Measurements from ENCODE around the gene SMG5.

Gene SMG5

GRCh38 chr1:156281693-156282478 is 739 bp downstream of the SMG5 start:
- DNase-seq: no peak

GRCh38 chr1:156281281-156281680 is 1.3 kb downstream of the SMG5 start:
- no peak for DNase-seq

GRCh38 chr1:156279837-156280236 is 2.8 kb downstream of the SMG5 start:
- no peak for DNase-seq

GRCh38 chr1:156276966-156277381 is 5.7 kb downstream of the SMG5 start:
- no peak for DNase-seq

DNA sequence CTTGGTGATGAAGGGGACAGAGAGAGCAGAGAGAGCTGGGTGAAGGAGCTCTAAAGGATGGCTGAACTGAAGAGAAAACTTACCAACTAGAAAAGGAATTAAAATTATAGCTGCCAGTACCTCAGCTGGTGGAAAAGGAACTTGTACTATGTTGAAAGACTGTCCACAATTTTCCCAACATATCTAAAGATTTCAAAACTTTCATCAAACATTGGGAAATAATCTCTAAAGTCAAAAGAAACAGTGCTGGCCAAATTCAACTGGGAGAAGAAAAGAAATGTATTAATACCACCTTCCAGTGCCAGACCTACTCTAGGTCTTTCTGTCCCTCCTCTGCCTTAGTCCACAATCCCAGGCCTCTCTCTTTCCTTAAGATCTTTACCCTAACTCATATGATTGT is 6.1 kb downstream of the SMG5 start:
- no peak for DNase-seq

DNA sequence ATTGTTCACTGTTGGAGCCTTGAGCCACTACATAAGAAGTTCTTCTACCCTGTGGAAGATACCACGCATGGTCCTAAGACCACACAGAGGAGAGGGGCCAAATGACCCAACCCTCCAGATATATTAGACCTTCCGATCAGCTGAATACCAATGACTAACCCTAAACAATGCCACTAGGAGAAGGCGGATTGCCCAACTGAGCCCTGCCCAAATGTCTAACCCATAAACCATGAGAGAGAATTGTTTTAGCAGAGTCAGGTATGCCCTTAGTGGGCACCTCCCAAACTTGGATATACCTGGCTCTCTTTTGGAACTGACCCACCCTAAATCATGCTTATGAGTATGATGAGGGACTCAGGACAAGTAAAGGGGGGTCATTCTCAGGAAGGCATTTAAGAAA is 12.3 kb downstream of the SMG5 start:
- no peak for DNase-seq

- no peak for DNase-seq
Observed at GRCh38 chr1:156268336-156268735, 14.3 kb downstream of the SMG5 start.

DNA sequence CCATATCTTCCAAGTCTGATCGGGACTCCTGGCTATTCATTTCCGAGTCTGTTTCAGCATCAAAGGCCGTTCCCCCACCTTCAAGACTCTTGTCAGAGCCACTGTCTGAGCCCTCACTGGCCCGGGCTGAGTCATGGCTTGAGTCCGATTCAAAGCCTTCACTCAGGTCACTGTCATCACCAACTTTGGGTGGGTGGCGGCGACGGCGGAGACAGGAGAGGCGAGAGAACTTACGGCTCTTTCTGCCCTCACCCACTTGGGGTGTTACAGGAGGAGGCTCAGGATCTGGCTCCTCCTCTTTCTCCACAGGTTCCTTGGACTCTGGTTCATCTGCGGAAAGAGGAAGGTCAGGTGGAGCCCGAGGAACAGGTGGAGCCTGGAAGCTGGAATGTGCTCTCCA is 16.6 kb downstream of the SMG5 start:
- DNase-seq: no peak

- DNase-seq: no peak
Observed at GRCh38 chr1:156263288-156263655, 19.4 kb downstream of the SMG5 start.

DNA sequence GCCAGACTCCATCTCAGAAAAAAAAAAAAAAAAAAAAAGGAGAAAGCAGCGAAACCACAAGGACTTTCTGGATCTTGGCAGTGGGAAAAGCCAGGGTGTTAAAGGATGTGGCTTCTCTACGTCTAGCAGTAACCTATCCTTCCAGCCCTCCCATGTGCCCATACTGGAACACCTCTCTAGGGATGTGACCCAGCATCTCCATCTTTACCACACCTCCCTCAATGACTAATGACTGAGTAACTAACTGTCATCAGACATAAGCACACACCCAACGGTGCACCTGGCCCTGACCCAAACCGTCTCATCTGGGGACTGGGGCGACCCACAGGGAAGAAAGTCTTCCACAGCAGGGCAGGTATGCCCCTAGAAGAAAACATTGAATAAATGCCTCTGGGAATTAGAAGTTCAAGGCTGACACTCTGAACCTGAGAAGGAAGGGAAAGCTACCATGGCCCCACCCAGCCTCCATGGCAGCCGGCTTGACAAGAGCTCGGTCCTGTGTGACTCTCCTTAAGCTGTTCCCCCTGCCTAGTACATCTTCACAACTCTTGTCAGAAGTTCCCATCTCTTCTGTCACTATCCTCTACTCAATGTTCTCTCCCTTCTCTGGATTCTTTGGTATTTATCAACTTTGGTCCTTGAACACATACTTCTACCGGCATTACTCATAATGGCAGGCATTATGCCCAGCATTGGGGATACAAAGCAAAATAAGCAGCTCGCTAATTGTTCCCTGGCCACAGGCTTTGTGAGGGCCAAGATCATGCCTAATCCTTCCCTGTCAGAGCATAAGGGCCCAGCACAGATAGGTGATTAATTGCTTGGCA is 20.0 kb downstream of the SMG5 start:
- DNase-seq: peak; percentile 40

GRCh38 chr1:156260896-156261295 is 21.7 kb downstream of the SMG5 start:
- no peak for DNase-seq

- no peak for DNase-seq
Observed at GRCh38 chr1:156259805-156260204, 22.8 kb downstream of the SMG5 start.

DNA sequence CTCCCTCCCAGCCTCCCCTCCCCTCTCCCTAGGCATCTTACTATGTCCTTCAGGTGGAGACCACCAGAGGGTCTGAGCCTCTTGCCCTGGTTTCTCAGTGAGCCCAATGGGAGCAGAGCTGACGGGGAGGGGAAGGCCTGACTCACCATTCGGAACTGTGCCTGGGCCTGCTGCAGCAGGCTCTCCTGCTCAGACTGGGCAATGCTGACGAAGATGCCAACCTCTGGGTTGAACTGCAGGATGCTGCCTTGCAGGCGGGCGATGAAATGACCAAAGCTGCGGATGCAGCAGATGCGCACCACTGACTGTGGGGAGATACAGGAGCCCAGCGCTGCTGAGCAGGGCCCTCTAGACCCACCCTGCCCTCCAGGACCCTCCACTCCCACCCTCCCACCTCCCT is 23.8 kb downstream of the SMG5 start:
- no peak for DNase-seq

DNA sequence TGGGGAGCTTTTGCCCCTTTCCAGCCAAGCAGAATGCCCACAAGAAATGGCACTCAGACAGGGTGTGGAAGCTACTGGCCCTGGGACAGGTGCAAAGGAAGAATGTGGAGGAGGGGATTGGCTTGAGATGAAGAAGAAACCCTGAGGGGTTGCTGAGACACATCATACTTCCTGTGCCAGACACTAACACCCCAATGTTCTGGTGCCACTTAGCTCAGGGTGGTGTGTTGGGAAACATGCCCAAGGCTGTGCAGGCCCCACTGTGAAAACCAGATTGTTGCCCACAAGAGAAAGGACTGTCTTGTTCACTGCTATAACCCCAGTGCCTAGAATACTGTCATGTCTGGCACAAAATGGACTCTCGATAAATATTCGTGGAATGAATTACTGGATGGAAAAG is 24.9 kb downstream of the SMG5 start:
- DNase-seq: no peak

DNA sequence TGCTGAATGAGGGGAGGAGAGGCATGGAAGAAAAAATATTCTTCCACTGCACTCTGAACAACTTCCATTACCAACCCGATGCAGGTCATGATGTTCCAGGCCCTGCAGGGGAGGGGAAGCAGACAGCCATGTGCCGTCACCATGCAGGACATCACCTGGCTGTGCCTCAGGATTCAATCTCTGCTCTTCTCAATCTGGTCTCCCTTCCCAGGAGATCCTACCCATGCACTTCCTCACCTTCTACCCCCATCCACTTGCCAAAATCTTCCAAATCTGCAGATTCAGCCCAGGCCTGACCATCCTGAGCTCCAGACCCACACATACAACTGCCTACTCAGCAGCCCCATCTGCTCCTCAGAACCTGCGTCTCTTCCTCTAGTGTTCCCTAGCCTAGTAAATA is 29.0 kb downstream of the SMG5 start:
- no peak for DNase-seq

- no peak for DNase-seq
Observed at GRCh38 chr1:156251527-156251926, 31.1 kb downstream of the SMG5 start.

- no peak for DNase-seq
Observed at GRCh38 chr1:156249593-156249992, 33.0 kb downstream of the SMG5 start.

- no peak for DNase-seq
Observed at GRCh38 chr1:156248323-156248683, 34.3 kb downstream of the SMG5 start.

GRCh38 chr1:156247460-156248322 is 34.9 kb downstream of the SMG5 start, which contains the start of gene PAQR6:
TSS of gene PAQR6 (minus strand) at chr1:156248056. CDS start at chr1:156246731, 1,325 bp downstream.
- no peak for DNase-seq

- DNase-seq: no peak
Observed at GRCh38 chr1:156246781-156247459, 35.7 kb downstream of the SMG5 start.

DNA sequence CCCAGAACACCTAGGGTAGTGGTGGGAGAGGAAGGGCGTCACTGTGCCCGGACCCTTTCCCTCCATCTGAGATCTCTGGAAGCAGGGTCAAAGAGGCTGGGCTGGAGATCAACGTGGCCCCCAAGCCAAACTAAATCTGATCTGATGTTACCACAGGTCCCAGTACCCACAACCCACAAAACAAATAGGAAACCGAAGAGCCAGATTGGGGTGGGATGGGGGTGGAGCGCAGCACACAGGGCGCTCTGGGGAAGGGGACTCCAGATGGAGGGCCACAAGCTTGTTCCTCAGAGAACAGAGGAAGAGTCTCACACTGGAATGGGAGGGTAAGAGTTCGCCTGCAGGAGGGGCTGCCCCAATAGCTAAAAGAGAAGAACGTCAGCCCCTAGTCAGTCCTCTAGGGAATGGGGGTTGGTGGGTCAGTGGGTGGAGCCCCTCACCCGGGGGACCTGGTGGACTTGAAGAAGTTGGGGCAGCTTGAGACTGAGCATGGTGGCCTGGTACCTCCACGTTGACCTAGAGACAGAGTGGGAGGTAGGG is 36.3 kb downstream of the SMG5 start:
- no peak for DNase-seq

GRCh38 chr1:156245451-156246232 is 37.0 kb downstream of the SMG5 start:
- DNase-seq: no peak
